GM18861 (cell line): ENCODE data around the gene PARP9.
"Not testable (repeated sequence)": the region's sequence is repeated elsewhere in the genome, so short reads cannot be mapped to it uniquely, and the experiment has no call there.

Experiments used
- ATAC-seq: cut with Tn5 transposase; IDR thresholded peaks from one replicate; pipeline ENCODE4 v1.9.1; 2021; ENCODE audit not compliant: unreplicated experiment

PARP9 gene

DNA sequence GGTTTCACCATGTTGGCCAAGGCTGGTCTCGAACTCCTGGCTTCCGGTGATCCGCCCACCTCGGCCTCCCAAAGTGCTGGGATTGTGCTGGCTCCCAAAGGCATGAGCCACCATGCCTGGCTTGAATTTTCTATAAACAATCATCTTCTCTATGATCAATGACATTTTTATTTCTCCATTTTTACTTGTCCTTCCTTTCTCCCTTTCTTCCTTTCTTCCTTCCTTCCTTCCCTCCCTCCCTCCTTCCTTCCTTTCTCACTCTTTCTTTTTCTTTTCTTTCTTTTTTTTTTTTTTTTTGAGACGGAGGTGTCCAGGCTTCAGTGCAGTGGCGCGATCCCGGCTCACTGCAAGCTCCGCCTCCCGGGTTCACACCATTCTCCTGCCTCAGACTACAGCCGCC is 40.8 kb downstream of the PARP9 start:
- no peak for ATAC-seq

DNA sequence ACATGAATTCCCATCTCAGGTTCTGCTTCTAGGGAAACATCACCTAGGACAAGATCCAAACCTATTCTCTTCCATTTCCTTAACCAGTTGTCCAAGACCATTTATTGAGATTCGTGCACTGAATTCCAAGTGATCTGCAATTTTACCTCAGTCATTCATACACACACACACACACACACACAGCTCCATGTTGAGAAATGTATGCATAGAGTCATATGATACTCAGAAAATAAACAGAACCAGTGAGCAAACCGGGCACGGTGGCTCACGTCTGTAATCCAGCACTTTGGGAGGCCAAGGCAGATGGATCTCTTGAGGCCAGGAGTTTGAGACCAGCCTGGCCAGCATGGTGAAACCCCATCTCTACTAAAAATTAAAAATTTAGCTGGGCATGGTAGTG is 43.2 kb downstream of the PARP9 start:
- ATAC-seq = no peak

DNA sequence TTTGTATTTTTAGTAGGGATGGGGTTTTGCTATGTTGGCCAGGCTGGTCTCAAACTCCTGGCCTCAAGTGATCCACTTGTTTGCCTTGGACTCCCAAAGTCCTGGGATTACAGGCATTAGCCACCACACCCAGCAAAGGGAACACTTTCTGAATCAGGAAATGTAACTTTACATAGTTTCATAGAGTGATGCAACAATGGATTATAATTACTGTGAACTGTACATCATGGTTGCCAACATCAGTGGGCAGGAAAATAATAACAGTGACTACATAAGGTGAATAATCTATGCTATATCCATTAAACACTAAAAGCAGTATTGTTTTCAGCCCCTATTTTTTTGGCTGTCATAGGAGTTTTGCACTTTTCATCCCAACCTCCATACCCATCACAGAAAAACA is 44.4 kb downstream of the PARP9 start:
- ATAC-seq = no peak

DNA sequence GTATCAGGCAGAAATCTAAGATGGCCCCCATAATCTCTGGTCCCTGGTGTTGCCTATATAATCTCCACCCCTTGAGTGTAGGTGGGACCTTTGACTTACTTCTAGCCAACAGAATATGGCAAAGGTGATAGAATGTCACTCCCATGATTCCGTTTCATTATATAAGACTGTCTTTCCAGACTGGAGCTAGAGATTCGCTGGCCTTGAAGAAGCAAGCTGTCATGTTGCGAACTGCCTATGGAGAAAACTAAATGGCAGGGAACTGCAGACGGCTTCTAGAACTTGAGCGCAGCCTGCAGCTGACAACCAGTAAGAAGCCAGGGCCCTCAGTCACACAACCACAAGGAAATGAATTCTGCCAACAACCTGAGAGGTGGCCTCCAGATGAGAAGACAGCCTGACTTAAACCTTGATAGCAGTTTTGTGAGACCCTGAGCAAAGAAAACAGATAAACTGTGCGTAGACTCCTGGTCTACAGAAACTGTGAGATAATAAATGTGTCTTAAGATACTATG is 47.2 kb downstream of the PARP9 start:
- ATAC-seq = no peak

DNA sequence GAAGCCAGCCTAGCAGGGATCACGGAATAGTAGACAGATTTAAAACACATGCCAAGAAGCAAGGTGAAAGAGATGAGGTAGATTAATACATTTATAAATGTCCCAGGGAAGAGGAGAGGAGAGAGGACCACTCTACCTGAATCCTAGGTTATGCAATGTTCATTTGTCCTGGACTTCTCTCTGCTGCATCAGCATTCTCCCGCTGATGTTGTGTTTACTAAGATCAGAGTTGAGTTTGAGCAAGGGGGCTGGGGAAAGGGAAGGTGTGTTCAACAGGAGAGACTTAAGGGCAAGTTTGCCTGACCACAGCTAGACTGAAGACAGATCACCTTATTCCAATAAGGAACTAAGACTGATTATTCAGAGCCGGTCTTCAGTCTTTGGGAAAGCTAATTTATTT is 48.2 kb downstream of the PARP9 start:
- no peak for ATAC-seq

DNA sequence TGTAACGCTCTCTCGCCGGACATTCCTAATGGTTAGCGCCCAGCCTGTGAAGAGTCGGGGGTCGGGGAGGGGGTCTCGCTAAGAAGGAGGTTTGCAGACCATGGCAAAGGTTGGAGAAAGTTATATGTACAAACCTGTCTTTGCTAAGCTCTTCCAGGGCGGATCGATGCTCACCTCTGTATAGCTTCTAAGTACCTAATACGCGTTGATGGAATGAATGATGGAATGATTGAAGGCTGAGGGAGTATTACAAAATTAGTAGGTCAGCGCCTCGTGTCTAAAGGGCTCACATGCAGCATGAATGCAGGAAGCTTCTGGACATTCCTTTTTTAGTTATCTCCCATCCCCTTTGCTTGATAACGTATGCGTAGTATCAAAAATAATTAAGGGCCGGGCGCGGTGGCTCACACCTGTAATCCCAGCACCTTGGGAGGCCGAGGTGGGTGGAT is 49.1 kb downstream of the PARP9 start:
- ATAC-seq = no peak

DNA sequence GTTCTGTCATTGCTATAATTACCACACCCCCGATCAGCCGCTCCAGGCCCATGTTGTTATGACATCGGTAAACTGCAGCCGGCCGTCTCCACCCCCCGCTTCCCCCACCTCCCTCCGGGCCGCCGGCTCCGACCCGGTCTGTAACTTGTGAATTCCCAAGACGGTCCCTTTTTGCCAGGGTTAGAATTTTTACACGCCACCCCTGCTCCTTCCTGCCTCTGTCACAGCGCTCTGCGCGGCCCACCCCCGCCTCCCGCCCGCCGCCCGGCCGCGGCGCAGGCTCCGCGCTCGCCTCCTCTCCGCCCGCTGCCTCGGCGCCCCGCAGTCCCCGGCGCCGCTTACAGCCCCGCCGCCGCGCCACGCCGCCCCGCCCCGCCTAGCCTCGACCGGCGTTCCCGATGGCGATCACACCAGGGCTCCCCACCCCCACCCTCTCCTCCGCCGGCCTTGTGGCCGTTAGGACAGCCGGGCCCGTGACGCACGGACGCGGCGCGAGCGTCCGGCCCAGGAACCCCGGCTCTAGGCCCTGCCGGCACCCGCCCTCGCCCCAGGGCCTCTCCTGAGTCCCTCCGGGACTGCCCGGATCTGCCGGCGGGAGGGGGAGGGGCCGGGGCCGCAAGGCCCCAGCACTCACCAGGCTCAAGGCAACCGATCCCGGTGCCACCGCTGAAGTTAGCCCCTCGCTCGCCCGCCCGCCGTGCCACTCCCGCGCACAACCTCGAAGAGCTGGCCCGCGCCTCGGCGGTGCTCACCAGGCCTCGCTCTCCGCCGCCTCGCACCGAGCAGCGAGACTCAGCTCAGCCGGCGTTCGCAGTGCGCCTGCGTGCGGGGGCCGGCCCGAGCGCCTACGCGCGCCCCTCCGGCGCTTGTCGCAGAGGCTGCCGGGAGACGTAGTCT is 49.7 kb downstream of the PARP9 start, which contains the start of gene KPNA1:
KPNA1 (minus strand) TSS at position 817 of the 897 bp plus-strand sequence. CDS start 18,374 bp downstream, outside the sequence.
- ATAC-seq = peak; percentile 74

DNA sequence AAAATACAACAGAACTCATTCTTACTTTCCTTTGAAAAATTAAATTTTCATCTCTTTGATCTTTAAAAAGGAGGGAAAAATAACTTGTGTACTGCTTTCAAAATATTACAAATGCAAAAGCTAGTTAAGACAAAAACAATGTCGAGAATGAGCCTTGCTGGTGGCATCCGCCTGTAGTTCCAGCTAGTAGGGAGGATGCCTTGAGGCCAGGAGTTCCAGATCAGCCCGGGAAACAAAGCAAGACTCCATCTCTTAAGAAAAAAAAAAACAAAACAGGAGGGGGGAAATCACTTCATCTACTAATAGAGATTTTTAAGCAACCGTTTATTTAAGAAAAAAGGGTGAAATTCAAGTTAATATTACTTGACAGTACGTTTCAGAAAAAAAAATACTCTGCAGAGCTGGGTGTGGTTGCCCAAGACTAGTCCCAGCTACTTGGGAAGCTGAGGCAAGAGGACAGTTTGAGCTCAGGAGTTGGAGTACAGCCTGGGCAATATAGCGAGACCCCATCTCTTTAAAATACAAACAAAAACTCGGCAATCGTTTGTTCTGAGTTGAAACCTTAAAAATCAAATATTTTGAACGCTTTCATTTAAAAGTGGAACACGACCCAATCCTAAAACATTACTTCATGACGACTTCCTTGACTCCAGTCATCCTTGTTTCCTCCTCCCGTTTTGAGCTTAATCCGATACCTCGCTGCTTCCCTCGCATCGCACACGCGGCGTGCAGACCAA is 50.5 kb downstream of the PARP9 start:
- no peak for ATAC-seq

DNA sequence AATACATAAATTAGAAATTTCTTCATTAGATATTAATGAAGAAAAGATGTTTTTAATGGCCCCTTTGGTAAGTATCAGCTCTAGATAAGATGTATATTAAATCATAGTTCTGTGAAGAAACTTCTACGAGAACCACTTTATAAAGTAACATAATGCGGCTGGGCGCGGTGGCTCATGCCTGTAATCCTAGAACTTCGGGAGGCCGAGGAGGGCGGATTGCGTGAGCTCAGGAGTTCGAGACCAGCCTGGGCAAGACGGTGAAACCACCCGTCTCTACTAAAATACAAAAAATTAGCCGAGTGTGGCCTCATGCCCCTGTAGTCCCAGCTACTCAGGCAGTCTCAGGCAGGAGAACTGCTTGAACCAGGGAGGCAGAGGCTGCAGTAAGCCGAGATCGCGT is 51.8 kb downstream of the PARP9 start:
- no peak for ATAC-seq

DNA sequence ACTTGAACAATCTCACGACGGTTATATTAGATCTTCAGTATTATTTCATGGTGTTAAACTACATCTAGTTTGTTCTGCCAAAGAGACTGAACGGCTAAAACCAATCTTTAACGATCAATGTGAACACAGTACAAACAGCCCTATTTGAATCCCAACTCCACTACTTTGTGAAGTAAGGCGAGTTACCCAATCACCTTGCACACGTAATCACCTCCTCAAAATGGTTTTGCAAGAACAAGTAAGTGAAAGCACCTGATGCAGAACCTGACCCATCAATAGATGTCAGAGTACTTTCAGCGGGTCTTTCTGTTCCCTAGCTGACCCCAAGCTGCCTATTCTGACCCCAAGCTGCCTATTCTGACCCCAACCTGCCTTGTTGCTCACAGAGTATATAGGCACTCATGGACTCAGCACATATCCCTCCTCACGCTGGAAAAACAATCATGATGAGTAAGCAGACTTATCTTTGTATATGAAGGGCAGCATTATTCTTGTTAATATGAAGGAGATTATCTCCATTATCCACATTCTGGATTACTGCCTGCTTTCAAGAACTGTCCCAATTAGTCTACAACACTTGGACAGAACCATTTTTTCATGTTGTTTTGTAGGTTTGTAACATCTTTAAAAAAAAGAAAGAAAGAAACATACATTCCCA is 53.1 kb downstream of the PARP9 start:
- ATAC-seq = no peak

DNA sequence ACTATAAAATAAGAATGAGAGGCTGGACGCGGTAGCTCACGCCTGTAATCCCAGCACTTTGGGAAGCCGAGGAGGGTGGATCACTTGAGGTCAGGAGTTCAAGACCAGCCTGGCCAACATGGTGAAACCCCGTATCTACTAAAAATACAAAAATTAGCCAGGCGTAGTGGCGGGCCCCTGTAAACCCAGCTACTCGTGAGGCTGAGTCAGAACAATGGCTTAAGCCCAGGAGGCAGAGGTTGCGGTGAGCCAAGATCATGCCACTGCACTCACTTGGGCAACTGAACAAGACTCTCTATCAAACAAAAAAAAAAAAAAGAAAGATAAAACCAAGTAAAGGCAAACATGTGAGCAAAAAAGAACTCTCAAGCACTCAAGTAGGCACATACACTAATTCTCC is 55.2 kb downstream of the PARP9 start:
- not testable (repeated sequence) for ATAC-seq

DNA sequence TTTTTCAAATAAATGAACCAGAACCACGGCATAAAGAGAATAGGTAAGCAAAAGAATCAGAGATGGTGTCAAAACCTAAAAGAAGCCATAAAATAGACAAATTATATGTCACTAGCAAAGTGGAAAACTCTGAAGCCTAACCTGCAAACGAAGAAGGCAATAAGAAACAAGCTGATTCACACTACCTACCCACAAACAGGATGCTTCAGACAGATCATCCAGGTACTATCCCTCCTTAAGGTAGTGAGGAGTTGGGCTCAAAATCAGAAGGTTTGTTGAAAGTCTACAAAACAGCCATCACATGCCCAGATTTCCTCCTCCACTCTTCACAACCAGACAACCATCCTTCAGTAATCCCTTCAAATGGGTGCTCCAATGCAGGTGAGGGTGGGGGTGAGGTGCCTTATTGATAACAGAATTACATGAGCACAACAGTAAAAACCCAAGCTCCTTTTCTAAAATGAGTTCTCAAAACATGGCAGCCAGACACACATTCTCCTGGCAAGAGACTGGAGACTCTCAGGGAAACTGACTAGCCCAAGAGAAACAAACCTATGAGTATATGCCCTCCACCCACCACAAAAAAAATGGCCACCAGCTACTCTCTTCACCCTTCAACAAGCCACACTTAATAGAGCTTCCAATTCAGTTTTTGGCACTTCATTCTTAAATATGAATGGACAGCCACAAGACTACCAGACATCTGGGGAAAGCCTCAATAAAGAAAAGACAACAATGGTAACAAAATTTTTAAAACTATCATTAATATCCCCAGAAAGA is 55.8 kb downstream of the PARP9 start:
- no peak for ATAC-seq

DNA sequence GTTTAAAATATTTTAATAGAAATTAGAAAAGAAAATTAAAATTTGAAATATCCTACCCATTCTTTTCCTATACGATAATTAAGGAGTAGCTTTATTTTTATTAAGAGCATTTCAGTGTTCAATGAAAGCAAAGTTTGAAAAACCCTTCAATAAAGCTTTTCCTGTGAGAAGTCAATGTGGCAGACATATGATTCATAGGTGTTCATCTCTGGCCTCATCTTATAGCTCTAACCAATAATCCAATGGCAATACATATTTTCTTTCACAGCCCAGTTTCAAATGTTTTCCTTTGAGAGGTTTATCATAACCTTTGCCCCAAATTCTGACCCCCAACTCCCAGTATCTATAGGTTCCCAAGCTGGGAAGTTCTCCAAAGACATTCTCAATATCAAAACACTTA is 57.6 kb downstream of the PARP9 start:
- ATAC-seq = no peak

DNA sequence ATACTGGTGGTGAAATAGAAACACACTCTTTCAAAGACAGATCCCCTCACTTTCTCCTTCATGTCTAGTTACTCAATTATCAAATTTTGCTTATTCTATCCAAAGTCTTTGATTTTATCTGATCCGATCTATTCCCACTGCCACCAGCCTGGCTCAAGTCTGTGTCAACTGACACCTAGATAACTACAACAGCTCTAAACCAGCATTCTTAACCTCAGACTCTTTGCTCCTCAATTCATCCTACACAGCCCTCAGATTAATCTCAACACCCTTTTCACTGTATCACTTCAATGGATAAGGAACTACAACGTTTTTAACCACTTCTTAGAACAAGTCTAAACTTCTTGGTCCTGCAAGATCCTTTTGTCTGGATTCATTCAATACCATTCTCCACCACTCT is 58.4 kb downstream of the PARP9 start:
- no peak for ATAC-seq

DNA sequence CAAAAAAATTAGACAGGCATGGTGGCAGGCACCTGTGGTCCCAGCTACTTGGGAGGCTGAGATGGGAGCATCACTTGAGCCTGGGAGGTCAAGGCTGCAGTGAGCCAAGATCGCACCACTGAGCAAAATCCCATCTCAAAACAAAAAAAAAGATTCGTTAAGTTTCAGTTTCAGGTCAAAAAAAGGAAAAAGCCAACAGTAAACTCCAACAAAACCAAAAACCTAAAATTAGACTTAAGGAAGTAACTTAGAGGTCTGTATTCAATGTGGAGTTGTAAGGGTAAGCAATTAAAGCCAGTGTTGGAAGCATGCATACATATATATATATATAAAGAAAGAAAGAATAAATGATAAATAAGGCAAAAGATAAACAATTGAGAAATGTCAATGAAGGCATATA is 61.2 kb downstream of the PARP9 start:
- no peak for ATAC-seq

DNA sequence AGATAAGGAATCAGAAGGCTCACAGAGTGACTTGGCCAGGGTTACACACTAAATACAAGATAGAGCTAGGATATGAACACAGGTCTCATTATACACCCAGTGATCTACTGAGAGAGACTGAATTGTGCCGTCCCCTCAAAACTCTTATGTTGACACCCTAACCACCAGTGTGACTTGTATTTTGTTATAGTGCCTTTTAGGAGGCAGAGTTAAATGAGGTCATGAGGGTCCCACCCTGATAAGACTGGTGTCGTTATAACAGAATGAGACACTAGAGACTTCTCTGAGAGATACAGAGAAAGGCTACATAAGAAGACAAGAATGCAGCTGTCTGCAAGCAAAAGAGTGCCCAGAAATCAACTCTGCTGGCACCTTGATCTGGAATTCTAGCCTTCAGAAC is 62.0 kb downstream of the PARP9 start:
- ATAC-seq = no peak

DNA sequence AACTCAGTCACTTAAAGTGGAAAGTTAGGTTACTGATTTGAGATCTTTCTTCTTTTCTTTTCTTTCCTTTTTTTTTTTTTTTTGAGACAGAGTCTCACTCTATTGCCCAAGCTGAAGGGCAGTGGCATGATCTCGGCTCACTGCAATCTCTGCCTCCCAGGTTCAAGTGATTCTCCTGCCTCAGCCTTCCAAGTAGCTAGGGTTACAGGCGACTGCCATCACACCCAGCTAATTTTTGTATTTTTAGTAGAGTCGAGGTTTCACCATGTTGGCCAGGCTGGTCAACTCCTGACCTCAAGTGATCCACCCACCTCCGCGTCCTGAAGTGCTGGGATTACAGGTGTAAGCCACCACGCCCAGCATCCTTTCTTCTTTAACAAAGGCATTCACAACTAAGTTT is 63.1 kb downstream of the PARP9 start:
- not testable (repeated sequence) for ATAC-seq

DNA sequence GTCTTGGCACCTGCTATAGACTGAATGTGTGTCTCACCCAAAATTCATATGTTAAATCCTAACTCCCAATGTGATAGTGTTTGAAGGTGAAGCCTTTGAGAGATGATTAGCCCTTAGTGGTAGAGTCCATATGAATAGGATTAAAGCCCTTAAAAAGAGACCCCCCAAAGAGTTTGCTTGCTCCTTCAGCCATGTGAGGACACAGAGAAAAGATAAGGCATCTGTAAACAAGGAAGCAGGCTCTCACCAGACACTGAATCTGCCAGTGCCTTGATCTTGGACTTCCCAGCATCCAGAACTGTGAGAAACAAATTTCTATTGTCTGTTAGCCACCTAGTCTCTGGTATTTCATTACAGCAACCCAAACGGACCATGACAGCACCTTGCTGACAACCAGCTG is 65.9 kb downstream of the PARP9 start:
- ATAC-seq = no peak

DNA sequence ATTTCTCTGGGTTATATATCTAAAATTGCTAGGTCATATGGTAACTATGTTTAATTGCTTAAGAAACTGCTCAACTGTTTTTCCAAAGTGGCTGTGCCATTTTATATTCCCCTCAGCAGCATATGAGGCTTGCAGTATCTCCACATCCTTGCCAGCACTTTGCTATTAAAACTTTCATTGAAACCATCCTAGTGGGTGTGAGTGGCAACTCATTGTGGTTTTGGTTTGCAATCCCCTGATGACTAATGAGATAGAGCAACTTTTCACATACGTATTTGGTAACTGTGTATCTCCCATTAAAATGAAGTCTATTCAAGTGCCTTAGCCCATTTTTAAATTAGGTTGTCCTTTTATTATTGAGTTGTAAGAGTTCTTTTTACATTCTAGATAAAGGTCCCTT is 66.7 kb downstream of the PARP9 start:
- peak; percentile 94 for ATAC-seq

DNA sequence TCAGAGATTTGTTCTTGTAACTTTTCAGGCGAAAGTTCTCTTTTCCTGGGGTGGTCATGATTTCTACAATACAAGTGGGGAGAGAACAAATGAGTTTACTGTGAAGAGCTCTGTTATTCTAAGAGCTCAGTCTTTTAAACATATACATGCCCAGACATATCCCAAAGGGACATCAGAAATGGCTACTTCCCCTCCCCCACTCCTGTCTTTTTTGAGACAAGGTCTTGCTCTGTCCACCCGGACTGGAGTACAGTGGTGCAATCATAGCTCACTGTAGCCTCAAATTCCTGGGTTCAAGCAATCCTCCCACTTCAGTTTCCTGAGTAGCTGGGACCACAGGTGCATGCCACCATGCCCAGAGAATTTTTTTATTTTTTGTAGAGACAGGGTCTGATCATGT is 67.6 kb downstream of the PARP9 start:
- no peak for ATAC-seq

DNA sequence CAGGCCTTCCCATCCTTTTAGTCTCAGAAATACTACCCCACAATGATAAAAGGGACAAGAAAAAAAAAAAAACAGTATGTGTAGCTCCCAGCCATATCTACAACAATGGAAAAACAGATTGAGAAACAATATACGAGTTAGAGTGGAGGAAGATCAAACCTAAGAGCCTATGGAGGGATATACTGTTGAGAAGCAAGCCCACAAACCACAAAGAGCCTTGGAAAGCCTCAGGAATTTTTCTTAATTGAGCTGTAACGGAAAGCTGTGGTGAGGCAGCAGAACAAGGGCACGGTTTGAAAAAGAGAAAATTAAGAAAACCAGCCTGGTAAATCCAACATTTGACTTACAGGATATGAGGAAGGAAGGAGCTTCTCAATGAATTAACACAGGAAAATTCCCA is 70.8 kb downstream of the PARP9 start:
- ATAC-seq = no peak
